OCI-LY7 (cell line): ENCODE measurements around the gene NAPSA. TPM values are rescaled to one million over a fixed set of nuclear protein-coding genes. Genes with fewer than 3 reads are reported as not detected.

ENCODE experiments used
- BruUV-seq: library from RNA; stranded (reverse); fragments of 400-500 nt; replicated peaks from 2 replicates; lab custom pipeline; 2021; lab: Mats Ljungman, UMichigan
- CTCF ChIA-PET: fragments of 300-600 bp; sonication (Branson Sonifier 250); formaldehyde crosslinking; loops from one replicate; lab custom pipeline; 2022; ENCODE audit warnings: antibody characterized with exemption; ENCODE audit not compliant: unreplicated experiment; lab: Charles Lee
- POLR2A ChIA-PET: fragments of 300-600 bp; sonication (Branson Sonifier 250); formaldehyde crosslinking; loops from one replicate; lab custom pipeline; 2022; ENCODE audit warnings: antibody characterized with exemption; lab: Charles Lee
- DNase-seq: peaks from one replicate; pipeline ENCODE4 v3.0.0-alpha.2; 2015; ENCODE audit warnings: low spot score
- H2AFZ ChIP-seq: fragments of 200-600 bp; sonication (generic), shearing (Covaris generic); 2 replicates; pipeline ENCODE4 v1.6.1; 2014; ENCODE audit warnings: mild to moderate bottlenecking, antibody characterized with exemption, low read length, moderate library complexity
- H3K27ac ChIP-seq: fragments of 200-600 bp; sonication (generic); 2 replicates; pipeline ENCODE4 v1.5.1; 2014; ENCODE audit warnings: mixed run types, low read depth, mild to moderate bottlenecking, moderate library complexity, low read length, inconsistent platforms; ENCODE audit not compliant: poor library complexity, severe bottlenecking
- H3K36me3 ChIP-seq: fragments of 200-600 bp; sonication (generic); 2 replicates; pipeline ENCODE4 v1.6.1; 2014; ENCODE audit warnings: mild to moderate bottlenecking, antibody characterized with exemption, low read length, moderate library complexity, mixed read lengths; ENCODE audit not compliant: insufficient read depth
- H3K4me1 ChIP-seq: fragments of 200-600 bp; sonication (generic); 2 replicates; pipeline ENCODE4 v1.5.1; 2014; ENCODE audit warnings: mild to moderate bottlenecking, low read length; ENCODE audit not compliant: insufficient read depth, poor library complexity, severe bottlenecking
- H3K4me2 ChIP-seq: fragments of 200-600 bp; sonication (generic); 2 replicates; pipeline ENCODE4 v1.6.1; 2014; ENCODE audit warnings: mild to moderate bottlenecking, low read length
- H3K4me3 ChIP-seq: fragments of 200-600 bp; sonication (generic); 2 replicates; pipeline ENCODE4 v1.5.1; 2014; ENCODE audit warnings: mild to moderate bottlenecking, low read depth, low read length; ENCODE audit not compliant: poor library complexity, severe bottlenecking
- H3K79me2 ChIP-seq: fragments of 200-600 bp; sonication (generic); 2 replicates; pipeline ENCODE4 v1.6.1; 2016; ENCODE audit warnings: low read depth, mild to moderate bottlenecking, low read length, moderate library complexity, mixed read lengths; ENCODE audit not compliant: insufficient read depth
- H3K9me2 ChIP-seq: fragments of 200-600 bp; sonication (generic); 2 replicates; pipeline ENCODE4 v1.6.1; 2016; ENCODE audit warnings: mild to moderate bottlenecking, low read length, mixed read lengths; ENCODE audit not compliant: insufficient read depth
- H3K9me3 ChIP-seq: fragments of 200-600 bp; sonication (generic); 2 replicates; pipeline ENCODE4 v1.6.1; 2014; ENCODE audit warnings: mild to moderate bottlenecking, mixed run types, low read length, mixed read lengths
- H4K20me1 ChIP-seq: fragments of 200-600 bp; sonication (generic); 2 replicates; pipeline ENCODE4 v1.6.1; 2014; ENCODE audit warnings: mild to moderate bottlenecking, antibody characterized with exemption, low read length, moderate library complexity, mixed read lengths; ENCODE audit not compliant: insufficient read depth
- EZH2phosphoT487 ChIP-seq: fragments of 200-600 bp; sonication (generic); IDR thresholded peaks from 2 replicates; pipeline ENCODE4 v1.6.1; 2018; ENCODE audit warnings: low read depth, borderline replicate concordance, mild to moderate bottlenecking, mixed run types, antibody characterized with exemption, low read length, moderate library complexity, mixed read lengths
- intact Hi-C: fragments of 100-400 bp; cut with micrococcal nuclease; formaldehyde crosslinking; loops from one replicate; pipeline ENCODE4 v1.10.0; 2022; ENCODE audit not compliant: unreplicated experiment
- total RNA-seq, 2 experiments: library from RNA; depleted of rRNA in 1 of 2; stranded (reverse); fragments of >200 nt in 1 of 2; shearing (Covaris generic) in 1 of 2; gene quantifications; 2 replicates each; pipeline ENCODE4 v1.2.3, GENCODE V29; 2014 to 2022
- TF ChIP-seq, protein P1 (sequence below): fragments of 200-600 bp; sonication (generic); conservative IDR thresholded peaks from 2 replicates; pipeline ENCODE4 v1.5.1; 2014; ENCODE audit warnings: mild to moderate bottlenecking, antibody characterized with exemption, low read length, moderate library complexity, mixed read lengths

NAPSA gene
- total RNA-seq, 2 experiments from 2014 or later = 5.7 to 30.1 TPM

DNA sequence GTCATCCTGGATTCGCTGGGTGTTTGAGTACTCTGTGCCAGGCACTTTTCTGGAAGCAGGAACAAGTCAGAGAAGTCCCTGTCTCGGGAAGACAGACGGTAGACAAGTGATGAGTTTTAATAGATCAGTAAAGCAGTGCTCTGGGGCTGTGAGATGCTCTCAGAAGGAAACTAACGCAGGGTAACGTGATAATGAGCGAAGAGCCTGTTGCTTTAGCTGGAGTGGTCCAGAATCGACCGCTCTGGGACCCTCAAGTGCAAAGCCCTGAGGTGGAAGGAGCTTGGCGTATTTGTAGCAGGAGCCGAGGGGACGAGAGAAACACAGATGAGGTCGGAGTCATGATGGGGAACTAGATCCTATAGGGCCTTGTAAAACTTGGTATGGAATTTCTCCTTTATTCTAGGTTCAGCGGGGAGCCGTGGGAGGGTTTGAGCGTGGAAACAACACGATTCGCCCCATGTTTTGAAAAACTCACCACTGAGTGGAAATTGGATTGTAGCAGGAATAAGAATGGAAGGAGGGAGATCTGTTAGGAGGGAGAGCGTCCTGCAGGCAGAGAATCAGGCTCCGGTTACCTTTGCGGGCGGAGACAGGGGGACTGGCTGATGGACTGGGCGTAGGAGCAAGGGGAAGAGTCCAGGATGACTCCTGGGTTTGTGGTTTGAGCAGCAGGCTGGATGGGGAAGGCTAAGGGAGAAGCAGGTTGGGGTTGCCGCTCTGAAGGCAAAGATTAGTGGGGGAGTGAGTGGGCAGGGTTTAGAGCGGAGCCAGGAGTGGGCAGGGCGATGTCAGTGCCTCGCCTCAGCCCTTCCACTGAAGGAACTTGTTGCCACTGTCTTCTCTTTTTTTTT, 19.5 kb upstream of the NAPSA start:
- Histone ChIP-seq H3K79me2 (peaks cover 55% of the 10 kb centered on the region), H2AFZ (no peak overlapping the region), H3K9me3 (no peaks in the 10 kb centered on the region), H4K20me1 (peaks cover 4% of the 10 kb centered on the region; the same call in 1 of the 2 replicates), H3K9me2 (no peaks in the 10 kb centered on the region), H3K4me2 (peak overlapping the region; percentile 89), H3K27ac (peak overlapping the region; percentile 59), H3K36me3 (peaks cover 77% of the 10 kb centered on the region), H3K4me3 (peak overlapping the region; percentile 85), H3K4me1 (peaks cover 19% of the 10 kb centered on the region)
- ChIA-PET CTCF (no interaction called here), POLR2A (interaction anchor here (0.5 to 0.6 kb wide), 2 partner anchors 19 to 209 kb away, joined by 3 to 5 read pairs; no protein-coding TSS in a partner anchor)
- intact Hi-C loops = loop anchor here (2.0 kb wide), 1 partner anchor 30 kb away; no protein-coding TSS in a partner anchor
- no TSS peak for BruUV-seq
- no peak for TF ChIP-seq EZH2phosphoT487
- TF ChIP-seq, protein P1, sequence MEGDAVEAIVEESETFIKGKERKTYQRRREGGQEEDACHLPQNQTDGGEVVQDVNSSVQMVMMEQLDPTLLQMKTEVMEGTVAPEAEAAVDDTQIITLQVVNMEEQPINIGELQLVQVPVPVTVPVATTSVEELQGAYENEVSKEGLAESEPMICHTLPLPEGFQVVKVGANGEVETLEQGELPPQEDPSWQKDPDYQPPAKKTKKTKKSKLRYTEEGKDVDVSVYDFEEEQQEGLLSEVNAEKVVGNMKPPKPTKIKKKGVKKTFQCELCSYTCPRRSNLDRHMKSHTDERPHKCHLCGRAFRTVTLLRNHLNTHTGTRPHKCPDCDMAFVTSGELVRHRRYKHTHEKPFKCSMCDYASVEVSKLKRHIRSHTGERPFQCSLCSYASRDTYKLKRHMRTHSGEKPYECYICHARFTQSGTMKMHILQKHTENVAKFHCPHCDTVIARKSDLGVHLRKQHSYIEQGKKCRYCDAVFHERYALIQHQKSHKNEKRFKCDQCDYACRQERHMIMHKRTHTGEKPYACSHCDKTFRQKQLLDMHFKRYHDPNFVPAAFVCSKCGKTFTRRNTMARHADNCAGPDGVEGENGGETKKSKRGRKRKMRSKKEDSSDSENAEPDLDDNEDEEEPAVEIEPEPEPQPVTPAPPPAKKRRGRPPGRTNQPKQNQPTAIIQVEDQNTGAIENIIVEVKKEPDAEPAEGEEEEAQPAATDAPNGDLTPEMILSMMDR = no peak
- DNase-seq = no peak

- H2AFZ ChIP-seq = peak within 1 kb of the TSS; percentile 37; the same call in 1 of the 2 replicates
- intact Hi-C loops = loop anchor here (2.0 kb wide), 1 partner anchor 31 kb away; no protein-coding TSS in a partner anchor
- POLR2A ChIA-PET = interaction anchor here (0.5 to 0.6 kb wide), 2 partner anchors 18 to 210 kb away, joined by 3 to 5 read pairs; no protein-coding TSS in a partner anchor
- peaks cover 47% of the 10 kb centered on the region for H3K79me2 ChIP-seq
- H3K4me3 ChIP-seq = peak within 1 kb of the TSS; percentile 85
- TF ChIP-seq, protein P1 = no peak
- TF ChIP-seq EZH2phosphoT487 = no peak
- peak; percentile 99 for DNase-seq
- CTCF ChIA-PET = no interaction called here
- no peaks in the 10 kb centered on the region for H3K9me2 ChIP-seq
- H3K27ac ChIP-seq = peak within 1 kb of the TSS; percentile 59
- BruUV-seq = no TSS peak
- peaks cover 19% of the 10 kb centered on the region for H3K4me1 ChIP-seq
- H3K4me2 ChIP-seq = peak within 1 kb of the TSS; percentile 89
- peaks cover 77% of the 10 kb centered on the region for H3K36me3 ChIP-seq
- H4K20me1 ChIP-seq = peaks cover 4% of the 10 kb centered on the region; the same call in 1 of the 2 replicates
- H3K9me3 ChIP-seq = no peaks in the 10 kb centered on the region
These were observed 18.6 kb upstream of the NAPSA start, which contains the start of gene POLD1 for GRCh38 chr19:50383852-50384684. Gene POLD1, plus strand, starts transcription at chr19:50384347. Its CDS starts 14,505 bp downstream, at chr19:50398852.
